GM18520 (cell line): ENCODE results near the gene USP34.

Source experiments
- ATAC-seq: cut with Tn5 transposase; IDR thresholded peaks from one replicate; pipeline ENCODE4 v1.9.1; 2021; ENCODE audit not compliant: unreplicated experiment

USP34 gene

GRCh38 chr2:61378281-61378680, 92.6 kb downstream of the USP34 start:
- no peak for ATAC-seq

- ATAC-seq: no peak
These were observed 93.8 kb downstream of the USP34 start for GRCh38 chr2:61377046-61377445.

- no peak for ATAC-seq
These were observed 94.7 kb downstream of the USP34 start for GRCh38 chr2:61376211-61376610.

- ATAC-seq: no peak
These were observed 99.9 kb downstream of the USP34 start for GRCh38 chr2:61371027-61371426.

- no peak for ATAC-seq
These were observed 101.9 kb downstream of the USP34 start for GRCh38 chr2:61368687-61369665.

DNA sequence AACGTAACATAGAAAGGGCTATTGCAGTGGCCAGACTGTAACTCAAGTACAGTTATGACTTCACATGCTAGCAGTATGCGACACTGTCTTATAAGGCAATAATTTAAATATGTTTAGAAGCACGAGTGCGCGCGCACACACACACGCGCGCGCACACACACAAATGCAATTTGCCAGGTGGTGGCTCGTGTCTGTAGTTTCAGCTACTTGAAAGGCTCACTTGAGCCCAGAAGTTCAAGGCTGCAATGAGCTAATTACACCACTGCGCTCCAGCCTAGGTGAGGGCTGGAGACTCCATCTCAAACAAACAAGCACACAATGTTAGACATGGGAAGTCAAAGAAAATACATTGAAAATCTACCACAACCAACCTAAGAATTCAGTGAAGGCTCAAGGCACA, 103.7 kb downstream of the USP34 start:
- no peak for ATAC-seq

GRCh38 chr2:61363580-61363979, 107.3 kb downstream of the USP34 start:
- ATAC-seq: no peak

- no peak for ATAC-seq
These were observed 108.0 kb downstream of the USP34 start for GRCh38 chr2:61362873-61363272.

GRCh38 chr2:61361068-61361467, 109.8 kb downstream of the USP34 start:
- ATAC-seq: no peak

GRCh38 chr2:61359058-61359457, 111.8 kb downstream of the USP34 start:
- no peak for ATAC-seq

GRCh38 chr2:61357681-61358080, 113.2 kb downstream of the USP34 start:
- no peak for ATAC-seq

- ATAC-seq: no peak
These were observed 113.9 kb downstream of the USP34 start for GRCh38 chr2:61356958-61357350.

DNA sequence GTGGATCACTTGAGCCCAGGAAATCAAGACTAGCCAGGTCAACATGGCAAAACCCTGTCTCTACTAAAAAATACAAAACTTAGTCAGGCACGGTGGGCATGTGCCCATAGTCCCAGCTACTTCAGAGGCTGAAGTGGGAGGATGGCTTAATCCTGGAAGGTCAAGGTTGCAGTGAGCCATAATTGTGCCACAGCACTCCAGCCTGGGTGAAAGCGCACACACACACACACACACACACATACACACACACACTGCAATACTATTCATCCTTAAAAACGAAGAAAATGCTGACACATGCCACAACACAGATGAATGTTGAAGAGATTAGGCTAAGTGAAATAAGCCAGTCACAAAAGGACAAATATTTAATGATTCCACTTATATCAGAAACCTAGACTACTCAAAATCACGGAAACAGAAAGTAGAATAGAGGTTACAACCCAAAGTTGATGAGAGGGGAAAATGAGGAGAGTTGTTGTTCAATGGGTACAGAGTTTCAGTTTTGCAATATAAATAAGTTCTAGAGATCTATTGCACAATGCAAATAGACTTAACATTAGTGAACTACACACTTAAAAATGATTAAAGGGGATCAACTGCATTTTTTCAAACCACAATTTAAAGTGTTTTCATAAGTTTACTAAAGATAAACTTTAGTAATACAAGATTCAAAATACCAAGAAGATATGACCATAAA, 114.5 kb downstream of the USP34 start:
- no peak for ATAC-seq

GRCh38 chr2:61354543-61355197, 116.2 kb downstream of the USP34 start:
- no peak for ATAC-seq

GRCh38 chr2:61353909-61354308, 117.0 kb downstream of the USP34 start:
- ATAC-seq: no peak

GRCh38 chr2:61350777-61351176, 120.1 kb downstream of the USP34 start:
- no peak for ATAC-seq

DNA sequence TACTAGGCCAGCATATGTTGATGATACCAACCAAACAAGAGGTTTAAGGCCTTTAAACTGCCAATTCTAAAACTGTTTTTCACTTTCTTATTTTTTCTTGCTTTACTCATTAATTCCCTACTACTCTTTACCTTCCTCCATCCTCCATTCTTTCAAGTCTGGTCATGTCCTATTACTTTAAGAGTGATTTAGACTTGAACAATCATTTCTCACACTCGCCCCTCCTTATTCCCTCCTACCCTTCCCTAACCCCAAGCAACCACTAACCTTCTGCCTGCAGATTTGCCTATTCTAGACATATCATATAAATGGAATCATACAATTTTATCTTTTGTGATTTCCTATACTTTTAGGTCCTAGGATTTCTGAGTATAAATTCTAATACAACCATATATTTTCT, 127.7 kb downstream of the USP34 start:
- no peak for ATAC-seq

DNA sequence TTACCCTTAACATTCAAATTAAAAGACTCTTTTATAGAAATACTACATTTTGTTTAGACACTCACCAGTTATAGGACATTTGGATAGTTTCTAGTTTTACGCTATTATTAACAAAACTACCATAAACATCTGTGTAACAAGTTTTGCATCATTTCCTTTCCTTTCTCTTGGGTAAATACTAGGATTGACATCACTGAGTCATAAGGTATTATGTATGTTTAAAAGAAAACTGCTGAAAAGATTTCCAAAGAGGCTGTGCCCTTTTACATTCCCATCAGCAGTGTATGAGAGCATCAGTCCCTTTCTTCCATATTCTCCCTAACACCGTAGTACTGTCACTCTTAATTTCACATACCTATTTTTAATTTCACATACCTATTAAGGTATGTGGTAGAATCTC, 130.6 kb downstream of the USP34 start:
- no peak for ATAC-seq

DNA sequence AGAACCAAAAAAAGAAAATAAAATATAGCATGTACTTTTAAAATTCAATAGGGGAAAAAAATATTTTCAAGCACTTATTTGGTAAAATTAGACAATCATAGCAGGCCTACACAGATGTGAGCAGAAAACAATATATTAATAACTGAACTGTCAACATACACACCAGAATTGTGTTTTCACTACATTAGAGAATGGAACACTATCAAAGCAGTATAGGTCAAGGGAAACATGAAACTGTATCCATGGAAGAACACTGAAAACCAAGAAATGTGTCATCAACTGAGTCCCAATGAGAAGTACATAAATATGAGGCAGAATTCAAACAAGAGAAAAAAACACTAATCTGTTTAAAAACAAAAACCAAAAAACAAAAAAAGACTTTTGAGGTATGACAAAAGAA, 132.4 kb downstream of the USP34 start:
- no peak for ATAC-seq

DNA sequence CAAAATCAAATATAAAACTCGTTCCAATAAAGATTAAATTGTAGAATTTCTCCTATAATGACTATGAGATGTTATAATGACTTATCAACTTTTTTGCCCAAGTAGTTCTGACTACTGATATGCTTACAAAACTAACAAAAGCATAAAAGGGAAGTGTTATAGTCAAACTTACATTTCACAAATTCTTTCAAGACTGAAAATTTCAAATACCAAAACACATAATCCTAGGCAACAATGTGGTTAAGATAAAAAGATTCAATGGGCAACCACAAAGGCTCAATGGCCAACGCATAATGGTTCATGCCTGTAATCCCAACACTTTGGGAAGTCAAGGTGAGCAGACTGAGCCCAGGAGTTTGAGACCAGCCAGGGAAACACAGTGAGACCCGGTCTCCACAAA, 135.7 kb downstream of the USP34 start:
- no peak for ATAC-seq

DNA sequence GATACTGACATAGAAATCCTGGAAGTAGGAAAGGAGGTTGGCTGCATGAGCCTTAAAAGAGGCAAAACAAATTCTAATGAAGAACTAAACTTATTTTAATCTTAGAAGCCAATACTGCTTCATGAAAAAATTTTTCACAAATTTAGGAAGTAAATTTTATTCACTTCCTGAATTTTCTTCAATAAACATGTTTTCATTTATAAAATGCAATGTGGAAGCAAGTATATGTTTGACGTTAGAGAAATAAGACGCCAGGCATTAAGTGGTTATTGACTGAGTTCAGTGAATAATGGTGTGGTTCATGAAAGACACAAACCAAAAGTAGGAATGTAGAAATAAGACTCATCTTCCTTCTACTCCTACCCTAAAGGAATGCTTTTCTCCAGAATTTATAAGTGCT, 136.4 kb downstream of the USP34 start:
- no peak for ATAC-seq
